Mucosa of rectum (tissue), 2 donors: ENCODE measurements around the gene FBXW5.
A peak's percentile ranks its signal among the peaks of the same experiment; 100 is the strongest.

ENCODE experiments used
- H3K27ac ChIP-seq, 2 donors: one replicate each; pipeline ENCODE4 v1.7.0; 2013; ENCODE audit warnings: inconsistent platforms in 2 of 2, low read depth in 2 of 2, low read length in 2 of 2
- H3K27me3 ChIP-seq, 2 donors: one replicate each; pipeline ENCODE4 v1.7.0; 2013; ENCODE audit warnings: low read length in 2 of 2; ENCODE audit not compliant: control insufficient read depth in 2 of 2, insufficient read depth in 2 of 2
- H3K36me3 ChIP-seq, 2 donors: one replicate each; pipeline ENCODE4 v1.7.0; 2013; ENCODE audit warnings: low read length in 2 of 2; ENCODE audit not compliant: control insufficient read depth in 2 of 2, insufficient read depth in 2 of 2
- H3K4me1 ChIP-seq, 2 donors: one replicate each; pipeline ENCODE4 v1.7.0; 2013; ENCODE audit warnings: low read length in 2 of 2, mild to moderate bottlenecking in 1 of 2; ENCODE audit not compliant: control insufficient read depth in 2 of 2, insufficient read depth in 2 of 2
- H3K4me3 ChIP-seq, 2 donors: one replicate each; pipeline ENCODE4 v1.7.0; 2013; ENCODE audit warnings: low read length in 2 of 2
- H3K9ac ChIP-seq, 2 donors: one replicate each; pipeline ENCODE4 v1.7.0; 2013; ENCODE audit warnings: low read length in 2 of 2, low read depth in 1 of 2, mild to moderate bottlenecking in 1 of 2
- H3K9me3 ChIP-seq, 2 donors: one replicate each; pipeline ENCODE4 v1.7.0; 2013; ENCODE audit warnings: low read length in 2 of 2; ENCODE audit not compliant: control insufficient read depth in 2 of 2
- donor health status: healthy.
- donor health status: Normal muscosa, but diverticular disease.

FBXW5 gene

GRCh38 chr9:136944519-136945332 is at the start of gene FBXW5, which contains the start of gene C8G:
Gene FBXW5 (minus strand): TSS chr9:136944738. CDS start chr9:136944083, 655 bp downstream.
Gene C8G (plus strand): TSS chr9:136945243. CDS start chr9:136945321, 78 bp downstream.
- Histone ChIP-seq H3K9me3 (no peaks in the 10 kb centered on the region), H3K4me3 (peak within 1 kb of the TSS; percentile 82 to 85), H3K9ac (peak within 1 kb of the TSS; percentile 75 to 82), H3K36me3 (peaks cover 31 to 32% of the 10 kb centered on the region in 2 donors), H3K27ac (peak within 1 kb of the TSS; percentile 85 to 89), H3K4me1 (peaks cover 20 to 27% of the 10 kb centered on the region in 2 donors), H3K27me3 (no peaks in the 10 kb centered on the region)

GRCh38 chr9:136992819-136993369 is 48.4 kb upstream of the FBXW5 start:
- Histone ChIP-seq H3K36me3 (no peaks in the 10 kb centered on the region), H3K27me3 (no peaks in the 10 kb centered on the region), H3K27ac (peak overlapping the region; percentile 89 to 92), H3K9me3 (no peaks in the 10 kb centered on the region), H3K9ac (peak overlapping the region; percentile 29 to 61), H3K4me1 (peaks cover 25 to 29% of the 10 kb centered on the region in 2 donors), H3K4me3 (peak overlapping the region; percentile 66 to 82)

GRCh38 chr9:136991993-136992818 is 47.7 kb upstream of the FBXW5 start, which contains the start of gene PAXX:
Gene PAXX (plus strand): TSS chr9:136992422. CDS start chr9:136992444, 22 bp downstream.
- Histone ChIP-seq H3K27ac (peak within 1 kb of the TSS; percentile 89 to 92), H3K9ac (peak within 1 kb of the TSS; percentile 29 to 61), H3K9me3 (no peaks in the 10 kb centered on the region), H3K36me3 (no peaks in the 10 kb centered on the region), H3K27me3 (no peaks in the 10 kb centered on the region), H3K4me1 (peaks cover 21 to 24% of the 10 kb centered on the region in 2 donors), H3K4me3 (peak within 1 kb of the TSS; percentile 66 to 82)

- H3K9me3 ChIP-seq: no peaks in the 10 kb centered on the region
- peaks cover 0 to 6% of the 10 kb centered on the region in 2 donors for H3K27me3 ChIP-seq
- no peak overlapping the region for H3K27ac ChIP-seq
- H3K4me3 ChIP-seq: no peak overlapping the region
- H3K36me3 ChIP-seq: no peaks in the 10 kb centered on the region
- peaks cover 7 to 11% of the 10 kb centered on the region in 2 donors for H3K4me1 ChIP-seq
- no peak overlapping the region for H3K9ac ChIP-seq
These were observed 45.8 kb upstream of the FBXW5 start for GRCh38 chr9:136990242-136990911.

GRCh38 chr9:136988872-136989271 is 44.3 kb upstream of the FBXW5 start:
- Histone ChIP-seq H3K9me3 (no peaks in the 10 kb centered on the region), H3K9ac (no peak overlapping the region), H3K36me3 (no peaks in the 10 kb centered on the region), H3K4me1 (peaks cover 7 to 11% of the 10 kb centered on the region in 2 donors), H3K27me3 (peaks cover 5 to 11% of the 10 kb centered on the region in 2 donors), H3K27ac (no peak overlapping the region), H3K4me3 (no peak overlapping the region)

- Histone ChIP-seq H3K9ac (no peak overlapping the region), H3K36me3 (no peaks in the 10 kb centered on the region), H3K4me1 (no peaks in the 10 kb centered on the region), H3K9me3 (no peaks in the 10 kb centered on the region), H3K4me3 (no peak overlapping the region), H3K27me3 (peaks cover 8 to 11% of the 10 kb centered on the region in 2 donors), H3K27ac (no peak overlapping the region)
These were observed 41.3 kb upstream of the FBXW5 start for GRCh38 chr9:136985853-136986252.

- Histone ChIP-seq H3K36me3 (no peaks in the 10 kb centered on the region), H3K4me3 (no peak overlapping the region), H3K9me3 (no peaks in the 10 kb centered on the region), H3K27me3 (peaks cover 8 to 11% of the 10 kb centered on the region in 2 donors), H3K9ac (no peak overlapping the region), H3K27ac (no peak overlapping the region), H3K4me1 (no peaks in the 10 kb centered on the region)
These were observed 40.6 kb upstream of the FBXW5 start for GRCh38 chr9:136985027-136985602.

GRCh38 chr9:136984464-136985026 is 40.0 kb upstream of the FBXW5 start:
- Histone ChIP-seq H3K4me1 (no peaks in the 10 kb centered on the region), H3K9me3 (no peaks in the 10 kb centered on the region), H3K9ac (no peak overlapping the region), H3K27me3 (peaks cover 8 to 11% of the 10 kb centered on the region in 2 donors), H3K4me3 (no peak overlapping the region), H3K36me3 (no peaks in the 10 kb centered on the region), H3K27ac (no peak overlapping the region)

GRCh38 chr9:136983656-136984314 is 39.2 kb upstream of the FBXW5 start:
- Histone ChIP-seq H3K4me1 (no peaks in the 10 kb centered on the region), H3K27me3 (peaks cover 8 to 11% of the 10 kb centered on the region in 2 donors), H3K9ac (no peak overlapping the region), H3K36me3 (no peaks in the 10 kb centered on the region), H3K27ac (no peak overlapping the region), H3K9me3 (no peaks in the 10 kb centered on the region), H3K4me3 (no peak overlapping the region)
